OCI-LY3 (cell line): Measurements from ENCODE around the gene GPR61.

Experiments used
- H2AFZ ChIP-seq: fragments of 200-600, 300-600 bp; shearing (Covaris generic); 2 replicates; pipeline ENCODE4 v1.6.0; 2014; ENCODE audit warnings: antibody characterized with exemption, low read depth, low read length
- H3K27ac ChIP-seq: fragments of 200-600, 300-600 bp; sonication (generic); 2 replicates; pipeline ENCODE4 v1.5.1; 2014; ENCODE audit warnings: mild to moderate bottlenecking, low read length, moderate library complexity, mixed read lengths
- H3K27me3 ChIP-seq: fragments of 200-600, 300-600 bp; sonication (generic); 2 replicates; pipeline ENCODE4 v1.6.1; 2014; ENCODE audit warnings: low read depth, low read length, mixed read lengths
- H3K36me3 ChIP-seq: fragments of 200-600, 300-600 bp; sonication (generic); replicated peaks from 2 replicates; pipeline ENCODE3; 2014; ENCODE audit warnings: low read depth, low read length, mixed read lengths
- H3K4me1 ChIP-seq: fragments of 300-600, 200-600 bp; sonication (generic); 2 replicates; pipeline ENCODE4 v1.6.1; 2014; ENCODE audit warnings: low read length, mixed read lengths
- H3K4me2 ChIP-seq: fragments of 200-600, 300-600 bp; sonication (generic); 2 replicates; pipeline ENCODE4 v1.6.1; 2014; ENCODE audit warnings: low read length, mixed read lengths
- H3K4me3 ChIP-seq: fragments of 300-600, 200-600 bp; sonication (generic); 2 replicates; pipeline ENCODE4 v1.5.1; 2014; ENCODE audit warnings: antibody characterized with exemption, mild to moderate bottlenecking, low read length, moderate library complexity
- H3K79me2 ChIP-seq: fragments of 300-600, 200-600 bp; shearing (Covaris generic); 2 replicates; pipeline ENCODE4 v1.6.1; 2014; ENCODE audit warnings: mild to moderate bottlenecking, low read length, mixed read lengths
- H3K9ac ChIP-seq: fragments of 300-600, 200-600 bp; shearing (Covaris generic); 2 replicates; pipeline ENCODE4 v1.6.0; 2014; ENCODE audit warnings: mild to moderate bottlenecking, low read length, moderate library complexity
- H3K9me3 ChIP-seq: fragments of 200-600, 300-600 bp; shearing (Covaris generic); 2 replicates; pipeline ENCODE4 v1.6.1; 2014; ENCODE audit warnings: low read length, mixed read lengths; ENCODE audit not compliant: insufficient read depth
- H4K20me1 ChIP-seq: fragments of 200-600, 300-600 bp; sonication (generic); 2 replicates; pipeline ENCODE4 v1.6.1; 2016; ENCODE audit warnings: low read length, mixed read lengths; ENCODE audit not compliant: insufficient read depth
- CTCF ChIP-seq: fragments of 200-600, 300-600 bp; sonication (generic); IDR thresholded peaks from 2 replicates; pipeline ENCODE4 v1.5.1; 2014; ENCODE audit warnings: antibody characterized with exemption, low read length, low read depth
- EZH2phosphoT487 ChIP-seq: fragments of 200-600 bp; shearing (Covaris generic); IDR thresholded peaks from 2 replicates; pipeline ENCODE4 v1.6.1; 2018; ENCODE audit warnings: antibody characterized with exemption, mixed run types, low read depth

GPR61 gene

GRCh38 chr1:109532365-109533136 lies 7.1 kb upstream of the GPR61 start:
- TF ChIP-seq CTCF (peak; percentile 70), EZH2phosphoT487 (no peak)
- Histone ChIP-seq H3K79me2 (no peaks in the 10 kb centered on the region), H3K36me3 (no peaks in the 10 kb centered on the region), H3K4me1 (peaks cover 44% of the 10 kb centered on the region), H4K20me1 (no peaks in the 10 kb centered on the region), H3K4me2 (peak overlapping the region; percentile 90), H3K27ac (peak overlapping the region; percentile 61), H3K9me3 (no peaks in the 10 kb centered on the region), H3K4me3 (peak overlapping the region; percentile 74), H3K27me3 (no peaks in the 10 kb centered on the region), H3K9ac (peak overlapping the region; percentile 76), H2AFZ (peak overlapping the region; percentile 96)

DNA sequence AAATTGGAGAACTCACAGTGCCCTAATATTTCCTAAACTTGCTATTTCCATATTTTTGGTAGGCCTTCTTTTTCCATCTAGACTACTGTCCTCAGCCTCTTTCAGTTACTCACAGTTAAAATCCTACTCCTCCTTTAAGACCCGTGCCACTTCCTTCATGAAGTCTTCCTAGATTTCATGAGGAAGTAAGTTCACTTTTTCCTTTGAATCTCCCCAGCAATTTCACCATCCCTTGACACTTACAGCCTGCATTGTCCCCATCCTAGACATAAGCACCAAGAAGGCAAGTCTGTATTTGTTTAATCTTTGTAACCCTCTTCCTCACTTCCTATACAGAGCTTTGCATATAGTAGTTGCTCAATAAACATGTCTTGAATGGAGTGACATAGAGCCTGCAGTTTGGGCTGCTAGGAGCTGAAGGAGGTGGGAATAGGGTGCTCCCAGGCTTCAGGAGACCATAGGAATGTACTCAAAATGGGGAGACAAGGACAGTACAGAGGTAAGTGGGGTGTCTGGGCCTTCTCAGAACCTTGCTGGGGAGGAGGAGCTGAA lies 5.3 kb upstream of the GPR61 start:
- no peaks in the 10 kb centered on the region for H3K79me2 ChIP-seq
- H4K20me1 ChIP-seq = no peaks in the 10 kb centered on the region
- H3K9me3 ChIP-seq = no peaks in the 10 kb centered on the region
- peaks cover 28% of the 10 kb centered on the region for H3K4me1 ChIP-seq
- H3K4me2 ChIP-seq = no peak overlapping the region
- H3K27ac ChIP-seq = no peak overlapping the region
- no peak overlapping the region for H3K9ac ChIP-seq
- H2AFZ ChIP-seq = no peak overlapping the region
- H3K4me3 ChIP-seq = no peak overlapping the region
- no peaks in the 10 kb centered on the region for H3K27me3 ChIP-seq
- TF ChIP-seq EZH2phosphoT487 (no peak), CTCF (no peak)
- no peaks in the 10 kb centered on the region for H3K36me3 ChIP-seq

GRCh38 chr1:109535481-109535880 lies 4.2 kb upstream of the GPR61 start:
- Histone ChIP-seq H3K4me2 (no peak overlapping the region), H3K4me3 (no peak overlapping the region), H3K27me3 (no peaks in the 10 kb centered on the region), H3K36me3 (no peaks in the 10 kb centered on the region), H3K9ac (no peak overlapping the region), H3K9me3 (no peaks in the 10 kb centered on the region), H3K4me1 (peaks cover 20% of the 10 kb centered on the region), H3K79me2 (no peaks in the 10 kb centered on the region), H3K27ac (no peak overlapping the region), H4K20me1 (no peaks in the 10 kb centered on the region), H2AFZ (no peak overlapping the region)
- TF ChIP-seq CTCF = no peak
- TF ChIP-seq EZH2phosphoT487 = no peak

- no peak for TF ChIP-seq CTCF
- no peak for TF ChIP-seq EZH2phosphoT487
- no peaks in the 10 kb centered on the region for H3K36me3 ChIP-seq
- H3K4me2 ChIP-seq = no peak overlapping the region
- no peak overlapping the region for H3K9ac ChIP-seq
- no peak overlapping the region for H3K4me3 ChIP-seq
- peaks cover 16% of the 10 kb centered on the region for H3K4me1 ChIP-seq
- no peak overlapping the region for H3K27ac ChIP-seq
- no peaks in the 10 kb centered on the region for H3K27me3 ChIP-seq
- no peaks in the 10 kb centered on the region for H4K20me1 ChIP-seq
- no peaks in the 10 kb centered on the region for H3K79me2 ChIP-seq
- no peaks in the 10 kb centered on the region for H3K9me3 ChIP-seq
- H2AFZ ChIP-seq = no peak overlapping the region
Measured at GRCh38 chr1:109535971-109536491, 3.6 kb upstream of the GPR61 start.
